Uterus (tissue), 2 donors: ENCODE measurements around the gene NIPAL1.

ENCODE experiments used
- POLR2A ChIP-seq, 2 donors: fragments of 450-650 bp; IDR thresholded peaks; one replicate each; pipeline ENCODE4 v1.6.1; 2016; ENCODE audit warnings: antibody characterized with exemption in 2 of 2, mild to moderate bottlenecking in 1 of 2, moderate library complexity in 1 of 2
- TF ChIP-seq, protein P1 (sequence below), 4 experiments: fragments of 200-600 bp in 2 of 4; fragments of 450-650 bp in 2 of 4; sonication (generic) in 2 of 4; IDR thresholded peaks; one replicate each; pipeline ENCODE4 v1.5.1; 2016 to 2019; ENCODE audit warnings: antibody characterized with exemption in 4 of 4, mild to moderate bottlenecking in 2 of 4, moderate library complexity in 1 of 4

DNA sequence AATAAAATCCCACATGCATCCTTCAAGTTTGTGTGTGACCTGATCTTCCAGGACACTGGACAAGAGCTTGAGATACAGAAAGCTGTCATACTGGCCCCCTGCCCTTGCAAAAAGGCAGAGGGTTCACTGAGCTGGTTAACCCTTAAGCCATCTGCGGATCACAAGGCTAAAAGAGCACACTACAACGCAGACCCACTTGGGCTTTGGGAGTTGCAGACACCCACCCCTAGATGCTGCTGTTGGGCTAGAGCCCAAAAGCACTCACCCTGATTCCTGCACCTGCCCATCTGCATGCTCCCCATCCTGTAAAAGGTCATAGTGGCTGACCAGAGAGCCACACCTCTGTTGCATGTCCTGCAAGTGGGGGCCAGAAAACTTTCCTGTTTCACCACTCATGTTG, 66.4 kb downstream of the NIPAL1 start:
- TF ChIP-seq, protein P1, sequence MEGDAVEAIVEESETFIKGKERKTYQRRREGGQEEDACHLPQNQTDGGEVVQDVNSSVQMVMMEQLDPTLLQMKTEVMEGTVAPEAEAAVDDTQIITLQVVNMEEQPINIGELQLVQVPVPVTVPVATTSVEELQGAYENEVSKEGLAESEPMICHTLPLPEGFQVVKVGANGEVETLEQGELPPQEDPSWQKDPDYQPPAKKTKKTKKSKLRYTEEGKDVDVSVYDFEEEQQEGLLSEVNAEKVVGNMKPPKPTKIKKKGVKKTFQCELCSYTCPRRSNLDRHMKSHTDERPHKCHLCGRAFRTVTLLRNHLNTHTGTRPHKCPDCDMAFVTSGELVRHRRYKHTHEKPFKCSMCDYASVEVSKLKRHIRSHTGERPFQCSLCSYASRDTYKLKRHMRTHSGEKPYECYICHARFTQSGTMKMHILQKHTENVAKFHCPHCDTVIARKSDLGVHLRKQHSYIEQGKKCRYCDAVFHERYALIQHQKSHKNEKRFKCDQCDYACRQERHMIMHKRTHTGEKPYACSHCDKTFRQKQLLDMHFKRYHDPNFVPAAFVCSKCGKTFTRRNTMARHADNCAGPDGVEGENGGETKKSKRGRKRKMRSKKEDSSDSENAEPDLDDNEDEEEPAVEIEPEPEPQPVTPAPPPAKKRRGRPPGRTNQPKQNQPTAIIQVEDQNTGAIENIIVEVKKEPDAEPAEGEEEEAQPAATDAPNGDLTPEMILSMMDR (IDR thresholded peaks at IDR 0.05), result no peak
- no peak for TF ChIP-seq POLR2A (IDR thresholded peaks at IDR 0.05)
